Kidney (tissue), 14 donors: ENCODE results near the gene ZNF85. TPM values are rescaled to one million over a fixed set of nuclear protein-coding genes. Genes with fewer than 3 reads are reported as not detected.
"Not testable (repeated sequence)": the region's sequence is repeated elsewhere in the genome, so short reads cannot be mapped to it uniquely, and the experiment has no call there.

Experiments used
- DNase-seq, 5 donors: peaks; one replicate each; pipeline ENCODE4 v3.0.0-alpha.2; 2013 to 2020
- FAIRE-seq: peaks from 2 replicates; lab custom pipeline; 2012; peaks lifted over from hg19 to GRCh38; lab: Jason Lieb, UNC
- H3K27ac ChIP-seq, 2 donors: one replicate each; pipeline ENCODE4 v1.7.0; 2013; ENCODE audit warnings: low read depth in 2 of 2, low read length in 2 of 2, inconsistent platforms in 1 of 2
- H3K27me3 ChIP-seq: one replicate; pipeline ENCODE4 v1.7.1; 2013; ENCODE audit warnings: low read length, inconsistent platforms; ENCODE audit not compliant: control insufficient read depth, insufficient read depth
- H3K36me3 ChIP-seq, 3 donors: one replicate each; pipeline versions ENCODE4 v1.7.0 to v1.7.1; 2013; ENCODE audit warnings: low read length in 3 of 3, control low read depth in 1 of 3, inconsistent platforms in 1 of 3; ENCODE audit not compliant: insufficient read depth in 3 of 3, control insufficient read depth in 2 of 3
- H3K4me1 ChIP-seq, 3 donors: one replicate each; pipeline versions ENCODE4 v1.7.0 to v1.7.1; 2013; ENCODE audit warnings: low read length in 3 of 3, inconsistent platforms in 1 of 3, low read depth in 1 of 3; ENCODE audit not compliant: control insufficient read depth in 2 of 3, insufficient read depth in 2 of 3
- H3K4me3 ChIP-seq, 3 donors: one replicate each; pipeline versions ENCODE4 v1.7.0 to v1.8.1; 2013; ENCODE audit warnings: low read length in 3 of 3, control low read depth in 1 of 3, inconsistent platforms in 1 of 3
- H3K9ac ChIP-seq, 3 donors: one replicate each; pipeline versions ENCODE4 v1.7.0 to v1.7.1; 2013; ENCODE audit warnings: low read length in 3 of 3, control low read depth in 1 of 3, inconsistent platforms in 1 of 3
- H3K9me3 ChIP-seq, 3 donors: one replicate each; pipeline versions ENCODE4 v1.7.0 to v1.7.1; 2013; ENCODE audit warnings: low read length in 3 of 3, control low read depth in 1 of 3, inconsistent platforms in 1 of 3; ENCODE audit not compliant: control insufficient read depth in 2 of 3, insufficient read depth in 1 of 3
- CTCF ChIP-seq: IDR thresholded peaks from 3 replicates; pipeline ENCODE4 v1.5.1; 2012; ENCODE audit warnings: mild to moderate bottlenecking, moderate library complexity, borderline replicate concordance; ENCODE audit not compliant: insufficient read depth; ENCODE audit errors: extremely low read depth
- intact Hi-C: fragments of 100-400 bp; cut with DNase I; formaldehyde crosslinking; loops from one replicate; pipeline ENCODE4 v1.11.1; 2022
- polyA plus RNA-seq: library from polyadenylated mRNA; stranded (reverse); fragments of 350-450 nt; fragmentation: Illumina TruSeq; extraction: RNeasy Lipid Tissue Mini Kit (QIAGEN cat#74804); gene quantifications from one replicate; pipeline ENCODE4 v1.2.3, GENCODE V29; 2014; ENCODE audit warnings: low read depth, low replicate concordance; ENCODE audit not compliant: insufficient read depth
- total RNA-seq: library from RNA; stranded (reverse); fragmentation: NEBNext Ultra II Directional; extraction: Animal tissue kit (Norgen Biotek cat#: 25700); gene quantifications from one replicate; pipeline ENCODE4 v1.2.1, GENCODE V29; 2021
- donor health status: control.
- donor health status: control.
- donor health status: control.
- donor health status: control.
- donor health status: control.
- donor health status: DM: yes; HTN: yes; CAD: no.
- donor health status: Normal renal cell carcinoma (clear cell type).

Gene ZNF85
- total and polyA plus RNA-seq, 2 donors from 2014 or later, result 4.6 to 7.6 TPM

- no peaks in the 10 kb centered on the region for H3K27me3 ChIP-seq
- TF ChIP-seq CTCF, result no peak
- H3K27ac ChIP-seq, result no peak overlapping the region
- FAIRE-seq (no peak), DNase-seq (no peak)
- H3K9ac ChIP-seq, result no peak overlapping the region
- H3K4me1 ChIP-seq, result peaks cover 0 to 4% (median 0%) of the 10 kb centered on the region in 3 donors
- H3K36me3 ChIP-seq, result no peaks in the 10 kb centered on the region
- no peak overlapping the region for H3K4me3 ChIP-seq
- no peaks in the 10 kb centered on the region for H3K9me3 ChIP-seq
- intact Hi-C loops, result no loop called here
Measured at GRCh38 chr19:20925481-20925880, 2.4 kb downstream of the ZNF85 start.

- peaks cover 0 to 4% (median 0%) of the 10 kb centered on the region in 3 donors for H3K4me1 ChIP-seq
- intact Hi-C loops, result no loop called here
- no peak overlapping the region for H3K9ac ChIP-seq
- TF ChIP-seq CTCF, result no peak
- FAIRE-seq (no peak), DNase-seq (no peak)
- H3K27ac ChIP-seq, result no peak overlapping the region
- no peaks in the 10 kb centered on the region for H3K36me3 ChIP-seq
- H3K4me3 ChIP-seq, result no peak overlapping the region
- no peaks in the 10 kb centered on the region for H3K9me3 ChIP-seq
- H3K27me3 ChIP-seq, result no peaks in the 10 kb centered on the region
Measured at GRCh38 chr19:20926796-20927195, 3.7 kb downstream of the ZNF85 start.

- Histone ChIP-seq H3K9me3 (no peaks in the 10 kb centered on the region), H3K27me3 (no peaks in the 10 kb centered on the region), H3K36me3 (no peaks in the 10 kb centered on the region), H3K9ac (no peak overlapping the region), H3K4me3 (no peak overlapping the region), H3K27ac (no peak overlapping the region), H3K4me1 (peaks cover 0 to 4% (median 0%) of the 10 kb centered on the region in 3 donors)
- DNase-seq (no peak), FAIRE-seq (no peak)
- intact Hi-C loops, result no loop called here
- no peak for TF ChIP-seq CTCF
Measured at GRCh38 chr19:20928371-20928770, 5.3 kb downstream of the ZNF85 start.

GRCh38 chr19:20936322-20936947 lies 13.4 kb downstream of the ZNF85 start:
- H3K36me3 ChIP-seq, intact Hi-C loops, H3K4me3 ChIP-seq, H3K27me3 ChIP-seq, H3K9me3 ChIP-seq, FAIRE-seq, H3K9ac ChIP-seq, DNase-seq, H3K27ac ChIP-seq, H3K4me1 ChIP-seq: not testable (repeated sequence)

- H3K9ac ChIP-seq, DNase-seq, H3K27ac ChIP-seq, H3K4me1 ChIP-seq, FAIRE-seq, intact Hi-C loops, H3K36me3 ChIP-seq, H3K27me3 ChIP-seq, H3K4me3 ChIP-seq: not testable (repeated sequence)
- H3K9me3 ChIP-seq, result peaks cover 0 to 12% (median 2%) of the 10 kb centered on the region in 3 donors
Measured at GRCh38 chr19:20952561-20953095, 29.6 kb downstream of the ZNF85 start.
